Measurements from ENCODE around the gene TENT5A.

The TENT5A gene

GRCh38 chr6:81793821-81794475, 41.5 kb upstream of the TENT5A start:
- H3K4me3 ChIP-seq (ENCODE audit: low read length): no peak overlapping the region
- DNase-seq (ENCODE audit: low read depth): no peak
- TF ChIP-seq CTCF (IDR thresholded peaks at IDR 0.05; ENCODE audit: insufficient read depth, low read depth, low read length, missing control alignments): no peak

GRCh38 chr6:81792826-81793225, 40.3 kb upstream of the TENT5A start:
- TF ChIP-seq CTCF (IDR thresholded peaks at IDR 0.05; ENCODE audit: insufficient read depth, low read depth, low read length, missing control alignments): no peak
- no peak for DNase-seq (ENCODE audit: low read depth)
- H3K4me3 ChIP-seq (ENCODE audit: low read length): no peak overlapping the region

GRCh38 chr6:81791756-81792155, 39.3 kb upstream of the TENT5A start:
- TF ChIP-seq CTCF (IDR thresholded peaks at IDR 0.05; ENCODE audit: insufficient read depth, low read depth, low read length, missing control alignments): no peak
- no peak overlapping the region for H3K4me3 ChIP-seq (ENCODE audit: low read length)
- no peak for DNase-seq (ENCODE audit: low read depth)

- no peak for DNase-seq (ENCODE audit: low read depth)
- TF ChIP-seq CTCF (IDR thresholded peaks at IDR 0.05; ENCODE audit: insufficient read depth, low read depth, low read length, missing control alignments): no peak
- no peak overlapping the region for H3K4me3 ChIP-seq (ENCODE audit: low read length)
Measured at GRCh38 chr6:81790034-81790433, 37.6 kb upstream of the TENT5A start.

- no peak overlapping the region for H3K4me3 ChIP-seq (ENCODE audit: low read length)
- no peak for DNase-seq (ENCODE audit: low read depth)
- no peak for TF ChIP-seq CTCF (IDR thresholded peaks at IDR 0.05; ENCODE audit: insufficient read depth, low read depth, low read length, missing control alignments)
Measured at GRCh38 chr6:81789291-81789690, 36.8 kb upstream of the TENT5A start.

- no peak overlapping the region for H3K4me3 ChIP-seq (ENCODE audit: low read length)
- DNase-seq (ENCODE audit: low read depth): no peak
- TF ChIP-seq CTCF (IDR thresholded peaks at IDR 0.05; ENCODE audit: insufficient read depth, low read depth, low read length, missing control alignments): no peak
Measured at GRCh38 chr6:81788748-81789147, 36.3 kb upstream of the TENT5A start.

All from epithelial cell of esophagus (primary cell).